ENCODE results near the gene ARHGEF11. TPM values are rescaled to one million over a fixed set of nuclear protein-coding genes. Genes with fewer than 3 reads are reported as not detected.
A peak's percentile ranks its signal among the peaks of the same experiment; 100 is the strongest.
"Not testable (repeated sequence)": the region's sequence is repeated elsewhere in the genome, so short reads cannot be mapped to it uniquely, and the experiment has no call there.

The ARHGEF11 gene
- total RNA-seq, 1 experiment from 2014 or later = 0.11 TPM

- Histone ChIP-seq H3K9me3 (ENCODE audit: low read length) (no peaks in the 10 kb centered on the region), H3K9me2 (replicated peaks; ENCODE audit: insufficient read depth, low read length) (no peaks in the 10 kb centered on the region), H3K36me3 (ENCODE audit: insufficient read depth, low read length) (no peaks in the 10 kb centered on the region), H3K79me2 (ENCODE audit: low read length) (no peaks in the 10 kb centered on the region), H3K4me3 (ENCODE audit: low read length) (no peak overlapping the region), H3K27ac (ENCODE audit: low read length) (no peak overlapping the region), H3K27me3 (ENCODE audit: low read length) (no peaks in the 10 kb centered on the region), H3K9ac (ENCODE audit: low read length) (no peak overlapping the region), H2AFZ (ENCODE audit: low read length) (0 out of 2 replicates have a peak overlapping the region, but pooled peaks have one; percentile 75), H4K20me1 (ENCODE audit: insufficient read depth, low read depth, low read length) (no peaks in the 10 kb centered on the region), H3K4me1 (ENCODE audit: low read length) (no peaks in the 10 kb centered on the region), H3K4me2 (ENCODE audit: low read depth, low read length, poor library complexity, severe bottlenecking) (no peak overlapping the region)
- peak; percentile 77 for DNase-seq
Observed at GRCh38 chr1:157073944-157074685, 28.6 kb upstream of the ARHGEF11 start.

- no peak for DNase-seq
- Histone ChIP-seq H3K9ac (ENCODE audit: low read length) (no peak overlapping the region), H3K27me3 (ENCODE audit: low read length) (no peaks in the 10 kb centered on the region), H3K79me2 (ENCODE audit: low read length) (no peaks in the 10 kb centered on the region), H3K9me3 (ENCODE audit: low read length) (no peaks in the 10 kb centered on the region), H2AFZ (ENCODE audit: low read length) (no peak overlapping the region), H3K4me3 (ENCODE audit: low read length) (no peak overlapping the region), H3K4me2 (ENCODE audit: low read depth, low read length, poor library complexity, severe bottlenecking) (no peak overlapping the region), H3K9me2 (replicated peaks; ENCODE audit: insufficient read depth, low read length) (no peaks in the 10 kb centered on the region), H3K4me1 (ENCODE audit: low read length) (no peaks in the 10 kb centered on the region), H3K27ac (ENCODE audit: low read length) (no peak overlapping the region), H3K36me3 (ENCODE audit: insufficient read depth, low read length) (no peaks in the 10 kb centered on the region), H4K20me1 (ENCODE audit: insufficient read depth, low read depth, low read length) (no peaks in the 10 kb centered on the region)
Observed at GRCh38 chr1:157069601-157070000, 24.1 kb upstream of the ARHGEF11 start.

- not testable (repeated sequence) for H3K4me1 ChIP-seq (ENCODE audit: low read length); H3K27me3 ChIP-seq (ENCODE audit: low read length); H3K27ac ChIP-seq (ENCODE audit: low read length); H3K9me2 ChIP-seq (replicated peaks; ENCODE audit: insufficient read depth, low read length); H4K20me1 ChIP-seq (ENCODE audit: insufficient read depth, low read depth, low read length); H2AFZ ChIP-seq (ENCODE audit: low read length); DNase-seq; H3K36me3 ChIP-seq (ENCODE audit: insufficient read depth, low read length); H3K4me3 ChIP-seq (ENCODE audit: low read length); H3K4me2 ChIP-seq (ENCODE audit: low read depth, low read length, poor library complexity, severe bottlenecking); H3K9ac ChIP-seq (ENCODE audit: low read length); H3K79me2 ChIP-seq (ENCODE audit: low read length); H3K9me3 ChIP-seq (ENCODE audit: low read length)
Observed at GRCh38 chr1:157059241-157059640, 13.7 kb upstream of the ARHGEF11 start.

GRCh38 chr1:157056269-157056668, 10.7 kb upstream of the ARHGEF11 start:
- Histone ChIP-seq H3K9me3 (ENCODE audit: low read length) (peaks cover 3% of the 10 kb centered on the region), H2AFZ (ENCODE audit: low read length) (no peak overlapping the region), H3K4me3 (ENCODE audit: low read length) (no peak overlapping the region), H3K79me2 (ENCODE audit: low read length) (no peaks in the 10 kb centered on the region), H3K4me2 (ENCODE audit: low read depth, low read length, poor library complexity, severe bottlenecking) (no peak overlapping the region), H4K20me1 (ENCODE audit: insufficient read depth, low read depth, low read length) (no peaks in the 10 kb centered on the region), H3K27ac (ENCODE audit: low read length) (no peak overlapping the region), H3K9ac (ENCODE audit: low read length) (no peak overlapping the region), H3K9me2 (replicated peaks; ENCODE audit: insufficient read depth, low read length) (no peaks in the 10 kb centered on the region), H3K27me3 (ENCODE audit: low read length) (no peaks in the 10 kb centered on the region), H3K4me1 (ENCODE audit: low read length) (no peaks in the 10 kb centered on the region), H3K36me3 (ENCODE audit: insufficient read depth, low read length) (no peaks in the 10 kb centered on the region)
- no peak for DNase-seq

- H3K9ac ChIP-seq (ENCODE audit: low read length); H3K36me3 ChIP-seq (ENCODE audit: insufficient read depth, low read length); DNase-seq; H3K9me2 ChIP-seq (replicated peaks; ENCODE audit: insufficient read depth, low read length); H3K79me2 ChIP-seq (ENCODE audit: low read length); H3K4me3 ChIP-seq (ENCODE audit: low read length); H2AFZ ChIP-seq (ENCODE audit: low read length); H3K27me3 ChIP-seq (ENCODE audit: low read length); H3K9me3 ChIP-seq (ENCODE audit: low read length); H4K20me1 ChIP-seq (ENCODE audit: insufficient read depth, low read depth, low read length); H3K4me1 ChIP-seq (ENCODE audit: low read length); H3K4me2 ChIP-seq (ENCODE audit: low read depth, low read length, poor library complexity, severe bottlenecking); H3K27ac ChIP-seq (ENCODE audit: low read length): not testable (repeated sequence)
Observed at GRCh38 chr1:157055729-157056128, 10.2 kb upstream of the ARHGEF11 start.

GRCh38 chr1:157050836-157051235, 5.3 kb upstream of the ARHGEF11 start:
- no peak for DNase-seq
- no peaks in the 10 kb centered on the region for H3K4me1 ChIP-seq (ENCODE audit: low read length)
- H3K4me2 ChIP-seq (ENCODE audit: low read depth, low read length, poor library complexity, severe bottlenecking) = no peak overlapping the region
- no peaks in the 10 kb centered on the region for H3K9me2 ChIP-seq (replicated peaks; ENCODE audit: insufficient read depth, low read length)
- H4K20me1 ChIP-seq (ENCODE audit: insufficient read depth, low read depth, low read length) = no peaks in the 10 kb centered on the region
- H3K27me3 ChIP-seq (ENCODE audit: low read length) = no peaks in the 10 kb centered on the region
- H3K36me3 ChIP-seq (ENCODE audit: insufficient read depth, low read length) = no peaks in the 10 kb centered on the region
- H3K4me3 ChIP-seq (ENCODE audit: low read length) = no peak overlapping the region
- no peaks in the 10 kb centered on the region; the same call in 1 of the 2 replicates for H3K9me3 ChIP-seq (ENCODE audit: low read length)
- H3K9ac ChIP-seq (ENCODE audit: low read length) = no peak overlapping the region
- no peak overlapping the region for H2AFZ ChIP-seq (ENCODE audit: low read length)
- no peaks in the 10 kb centered on the region for H3K79me2 ChIP-seq (ENCODE audit: low read length)
- H3K27ac ChIP-seq (ENCODE audit: low read length) = no peak overlapping the region

GRCh38 chr1:157047062-157047410, 1.5 kb upstream of the ARHGEF11 start:
- Histone ChIP-seq H3K4me3 (ENCODE audit: low read length) (no peak overlapping the region), H4K20me1 (ENCODE audit: insufficient read depth, low read depth, low read length) (no peaks in the 10 kb centered on the region), H3K9me2 (replicated peaks; ENCODE audit: insufficient read depth, low read length) (no peaks in the 10 kb centered on the region), H3K27ac (ENCODE audit: low read length) (no peak overlapping the region), H3K9me3 (ENCODE audit: low read length) (no peaks in the 10 kb centered on the region; the same call in 1 of the 2 replicates), H3K36me3 (ENCODE audit: insufficient read depth, low read length) (no peaks in the 10 kb centered on the region), H3K4me2 (ENCODE audit: low read depth, low read length, poor library complexity, severe bottlenecking) (no peak overlapping the region), H2AFZ (ENCODE audit: low read length) (no peak overlapping the region), H3K27me3 (ENCODE audit: low read length) (no peaks in the 10 kb centered on the region), H3K79me2 (ENCODE audit: low read length) (no peaks in the 10 kb centered on the region), H3K9ac (ENCODE audit: low read length) (no peak overlapping the region), H3K4me1 (ENCODE audit: low read length) (no peaks in the 10 kb centered on the region)
- no peak for DNase-seq

GRCh38 chr1:157044326-157044725, 1.2 kb downstream of the ARHGEF11 start:
- Histone ChIP-seq H3K4me1 (ENCODE audit: low read length) (no peaks in the 10 kb centered on the region), H3K27ac (ENCODE audit: low read length) (no peak overlapping the region), H4K20me1 (ENCODE audit: insufficient read depth, low read depth, low read length) (no peaks in the 10 kb centered on the region), H3K9me2 (replicated peaks; ENCODE audit: insufficient read depth, low read length) (no peaks in the 10 kb centered on the region), H3K9ac (ENCODE audit: low read length) (no peak overlapping the region), H3K79me2 (ENCODE audit: low read length) (no peaks in the 10 kb centered on the region), H3K4me3 (ENCODE audit: low read length) (no peak overlapping the region), H3K9me3 (ENCODE audit: low read length) (no peaks in the 10 kb centered on the region), H3K27me3 (ENCODE audit: low read length) (no peaks in the 10 kb centered on the region), H3K36me3 (ENCODE audit: insufficient read depth, low read length) (no peaks in the 10 kb centered on the region), H3K4me2 (ENCODE audit: low read depth, low read length, poor library complexity, severe bottlenecking) (no peak overlapping the region), H2AFZ (ENCODE audit: low read length) (no peak overlapping the region)
- no peak for DNase-seq

Data from Karpas-422 (cell line).